Left hindlimb (tissue), 1 donor: ENCODE data around the gene DVL1.

Source experiments
- DNase-seq: peaks from one replicate; pipeline ENCODE4 v3.0.0-alpha.2; 2018

The DVL1 gene

DNA sequence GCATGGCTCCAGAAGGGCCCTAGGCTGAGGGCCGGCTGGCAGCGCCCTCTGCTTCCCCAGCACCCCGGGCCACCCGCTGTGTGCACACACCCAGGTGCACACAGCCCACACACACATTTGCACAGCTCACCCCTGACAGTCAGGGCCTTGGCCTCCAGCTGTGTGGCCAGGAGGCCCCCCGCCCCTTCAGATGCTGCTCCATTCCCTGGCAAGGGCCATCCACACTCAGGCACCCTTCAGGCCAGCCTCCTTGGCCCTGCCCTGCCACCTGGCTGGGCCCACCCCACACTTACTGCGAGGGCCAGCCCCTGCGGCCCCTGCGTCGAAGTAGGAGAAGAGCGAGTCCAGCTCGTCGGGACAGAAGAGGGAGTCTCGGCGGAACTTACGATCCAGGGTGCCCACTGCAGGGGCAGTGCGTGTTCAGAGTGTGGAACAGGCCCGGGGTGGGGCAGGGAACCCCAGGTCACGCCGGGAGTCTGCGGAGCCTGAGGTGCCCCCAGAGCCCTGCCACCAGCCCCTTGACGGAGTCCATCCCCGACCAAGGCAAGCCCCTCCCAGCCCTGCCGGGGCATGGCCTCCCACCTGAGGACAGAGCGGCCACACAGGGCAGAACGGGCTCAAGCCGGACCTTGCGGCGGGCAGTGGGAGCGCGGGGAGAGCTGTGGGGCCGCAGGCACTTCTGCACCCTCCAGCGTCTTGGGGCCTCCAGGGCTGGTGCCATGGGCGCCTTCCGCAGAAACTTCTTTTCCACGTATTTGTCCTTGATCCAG lies 53.9 kb downstream of the DVL1 start:
- DNase-seq, result no peak

DNA sequence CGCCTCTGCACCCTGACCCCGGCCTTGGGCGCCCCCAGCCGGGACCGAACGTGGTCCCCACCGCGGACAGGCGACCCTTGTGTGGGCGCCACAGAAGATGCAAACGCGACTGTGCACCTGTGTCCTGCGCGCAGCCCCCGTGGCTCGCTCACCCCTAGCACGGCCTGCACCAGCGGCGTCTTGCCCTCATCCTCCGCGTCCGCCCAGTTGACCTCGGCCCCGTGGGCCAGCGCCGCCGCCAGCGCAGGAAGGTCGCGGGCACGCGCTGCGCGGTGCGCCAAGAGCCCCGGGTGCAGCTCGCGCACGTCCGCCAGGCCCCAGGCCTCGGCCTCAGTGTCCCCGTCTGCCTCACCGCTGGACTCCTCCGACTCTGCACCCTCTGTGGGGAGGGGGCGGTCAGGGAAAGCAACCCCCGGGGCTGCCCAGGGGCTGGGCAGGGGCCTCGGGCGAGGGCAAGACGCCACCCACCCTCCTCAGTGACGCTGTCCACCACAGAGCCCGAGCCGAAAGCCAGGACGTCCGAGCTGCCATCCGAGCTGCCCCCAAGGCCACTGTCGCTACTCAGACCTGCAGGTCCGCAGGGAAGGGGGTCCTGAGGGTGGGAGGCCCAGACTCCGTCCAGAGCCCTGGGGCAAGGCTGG lies 54.8 kb downstream of the DVL1 start:
- no peak for DNase-seq

DNA sequence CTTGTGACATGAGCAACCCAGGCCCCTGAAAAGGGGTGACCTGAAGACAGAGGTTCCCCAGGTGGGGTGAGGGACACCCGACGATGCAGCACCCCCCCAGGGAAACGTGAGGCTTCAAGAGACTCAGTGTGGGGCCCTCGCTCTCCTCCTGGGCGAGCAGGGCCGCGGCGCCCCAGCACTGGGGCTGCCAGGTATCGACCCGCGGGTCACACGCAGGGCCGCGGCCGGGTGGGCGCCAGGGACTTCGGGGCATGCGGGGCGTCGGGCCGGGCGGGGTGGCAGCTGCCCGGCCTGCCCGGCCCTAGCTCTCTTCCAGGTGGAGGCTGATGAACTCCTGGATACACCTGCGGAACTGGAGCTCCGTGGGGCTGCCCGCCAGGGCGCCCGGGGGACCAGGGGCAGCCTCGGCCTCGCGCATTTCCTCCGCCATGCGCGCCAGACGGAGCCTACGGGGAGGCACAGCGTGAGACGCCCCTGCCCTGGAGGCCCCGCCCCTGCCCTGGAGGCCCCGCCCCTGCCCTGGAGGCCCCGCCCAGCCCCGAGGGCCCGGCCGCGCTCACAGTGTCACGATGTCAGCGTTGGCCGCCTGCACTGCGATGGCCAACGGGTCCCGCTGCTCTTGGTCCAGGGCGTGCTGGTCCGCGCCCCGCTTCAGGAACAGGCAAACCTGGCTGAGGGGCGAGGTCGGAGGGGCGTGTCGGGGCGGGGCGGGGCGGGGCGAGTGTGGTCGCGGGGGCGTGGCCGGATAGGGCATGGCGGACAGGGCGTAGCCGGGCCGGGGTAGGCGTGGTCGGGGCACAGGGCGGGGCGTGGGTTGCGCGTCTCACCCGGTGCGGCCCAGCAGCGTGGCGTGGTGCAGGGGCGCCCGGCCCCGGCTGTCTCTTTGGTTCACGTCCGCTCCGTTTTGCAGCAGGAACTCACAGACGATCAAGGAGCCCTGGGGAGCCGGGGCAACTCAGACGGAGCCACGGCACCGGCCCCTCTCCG lies 55.7 kb downstream of the DVL1 start:
- peak; percentile 56 for DNase-seq

DNA sequence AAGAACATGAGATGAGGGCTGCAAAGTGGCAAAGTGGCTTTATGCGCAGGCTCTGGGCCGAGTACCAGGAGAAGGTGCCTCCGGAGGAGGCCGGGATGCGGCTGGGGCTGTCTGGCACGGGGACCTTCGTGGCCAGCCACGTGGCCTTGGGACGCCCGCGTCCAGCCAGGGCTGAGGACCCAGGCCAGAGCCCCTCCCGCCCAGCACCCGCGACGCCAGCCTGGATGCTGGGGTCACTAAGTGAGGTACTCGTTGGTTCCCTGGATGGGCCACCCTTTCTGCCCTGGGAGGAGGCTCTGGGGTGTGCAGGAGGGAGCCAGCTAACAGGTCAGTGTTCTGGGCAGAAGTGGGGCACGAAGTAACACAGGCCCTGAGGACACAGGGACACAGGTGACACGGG lies 56.4 kb downstream of the DVL1 start:
- no peak for DNase-seq

DNA sequence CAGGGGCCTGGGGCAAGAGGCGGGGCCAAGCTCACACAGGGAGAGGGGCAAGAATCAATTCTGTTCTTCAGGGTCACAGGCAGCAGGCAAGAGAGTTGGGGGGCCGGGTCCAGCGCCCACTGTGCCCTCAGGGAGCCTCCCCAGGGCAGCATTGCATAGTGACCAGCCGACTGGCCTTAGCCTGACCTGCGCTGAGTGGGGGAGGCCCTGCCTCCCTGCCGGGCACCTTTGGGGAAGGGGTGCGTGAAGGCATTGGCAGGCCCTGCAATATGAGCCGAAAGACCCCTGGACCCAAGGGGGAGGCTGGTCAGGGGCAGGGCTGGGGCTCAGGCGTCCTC lies 56.8 kb downstream of the DVL1 start:
- peak; percentile 31 for DNase-seq

DNA sequence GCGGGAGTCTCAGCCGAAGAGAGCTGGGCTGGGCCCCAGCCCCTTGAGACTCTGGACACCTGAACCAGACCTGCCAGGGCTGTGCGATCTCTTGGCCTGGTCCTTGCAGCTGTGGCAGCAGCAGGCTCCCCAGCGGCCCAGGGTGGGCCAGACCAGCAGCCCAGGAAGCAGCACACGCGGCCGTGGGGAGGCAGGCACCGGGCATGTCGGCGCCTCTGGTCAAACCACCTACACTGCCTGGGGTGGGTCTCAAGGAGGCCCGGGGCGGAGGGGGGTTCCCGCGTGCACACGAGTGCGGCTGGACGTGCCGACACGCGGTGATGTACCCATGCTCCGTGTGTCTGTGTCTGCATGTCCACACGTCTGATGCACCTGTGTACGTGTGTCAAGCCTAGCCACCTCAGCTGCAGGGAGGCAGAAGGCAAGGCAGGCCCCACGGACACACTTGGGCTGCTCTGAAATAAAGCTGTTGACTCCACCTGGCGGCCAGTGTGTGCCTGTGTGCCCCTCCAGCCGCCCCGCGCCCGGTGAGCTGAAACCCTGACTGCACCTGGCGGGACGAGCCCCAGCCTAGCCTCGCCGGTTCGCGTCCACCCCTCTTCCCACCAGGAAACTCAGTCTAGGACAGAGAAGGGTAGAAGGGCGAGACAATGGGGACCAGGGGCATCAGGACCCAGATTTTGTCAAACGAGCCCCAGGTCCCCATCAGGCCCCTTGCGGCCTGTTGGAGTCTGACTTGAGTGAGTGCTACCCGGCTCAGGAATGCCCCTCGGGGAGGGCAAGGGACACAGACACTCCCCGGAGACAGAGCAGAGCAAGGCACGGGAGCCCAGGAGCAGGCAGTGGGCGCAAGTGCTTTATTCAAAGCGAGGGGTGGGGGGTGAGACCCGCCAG lies 57.4 kb downstream of the DVL1 start:
- DNase-seq, result peak; percentile 71

DNA sequence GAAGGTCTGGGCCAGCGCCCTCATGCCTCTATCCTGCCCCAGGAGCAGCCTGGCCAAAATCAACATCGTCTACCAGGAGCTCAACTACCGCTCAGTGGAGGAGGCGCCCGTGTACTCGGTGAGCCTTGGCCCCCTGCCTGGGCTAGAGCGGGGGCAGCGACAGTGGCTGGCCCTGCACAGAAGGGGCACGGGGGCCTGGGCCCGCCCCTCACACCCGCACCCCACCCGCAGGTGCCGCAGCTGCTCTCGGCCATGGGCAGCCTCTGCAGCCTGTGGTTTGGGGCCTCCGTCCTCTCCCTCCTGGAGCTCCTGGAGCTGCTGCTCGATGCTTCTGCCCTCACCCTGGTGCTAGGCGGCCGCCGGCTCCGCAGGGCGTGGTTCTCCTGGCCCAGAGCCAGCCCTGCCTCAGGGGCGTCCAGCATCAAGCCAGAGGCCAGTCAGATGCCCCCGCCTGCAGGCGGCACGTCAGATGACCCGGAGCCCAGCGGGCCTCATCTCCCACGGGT lies 58.1 kb downstream of the DVL1 start:
- DNase-seq, result no peak

DNA sequence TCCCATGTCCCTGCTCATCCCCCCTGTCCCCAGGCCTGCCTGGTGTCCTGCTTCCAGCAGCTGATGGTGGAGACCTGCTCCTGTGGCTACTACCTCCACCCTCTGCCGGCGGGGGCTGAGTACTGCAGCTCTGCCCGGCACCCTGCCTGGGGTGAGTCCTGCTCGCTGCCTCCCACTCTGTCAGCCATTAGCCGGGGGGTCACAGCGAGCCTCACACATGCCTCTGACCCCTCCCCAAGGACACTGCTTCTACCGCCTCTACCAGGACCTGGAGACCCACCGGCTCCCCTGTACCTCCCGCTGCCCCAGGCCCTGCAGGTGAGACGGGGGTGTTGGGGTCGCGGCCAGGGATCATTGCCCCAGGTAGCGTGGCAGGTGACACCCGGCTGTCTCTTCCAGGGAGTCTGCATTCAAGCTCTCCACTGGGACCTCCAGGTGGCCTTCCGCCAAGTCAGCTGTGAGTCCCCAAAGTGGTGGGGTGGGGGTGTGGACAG lies 58.9 kb downstream of the DVL1 start:
- no peak for DNase-seq

DNA sequence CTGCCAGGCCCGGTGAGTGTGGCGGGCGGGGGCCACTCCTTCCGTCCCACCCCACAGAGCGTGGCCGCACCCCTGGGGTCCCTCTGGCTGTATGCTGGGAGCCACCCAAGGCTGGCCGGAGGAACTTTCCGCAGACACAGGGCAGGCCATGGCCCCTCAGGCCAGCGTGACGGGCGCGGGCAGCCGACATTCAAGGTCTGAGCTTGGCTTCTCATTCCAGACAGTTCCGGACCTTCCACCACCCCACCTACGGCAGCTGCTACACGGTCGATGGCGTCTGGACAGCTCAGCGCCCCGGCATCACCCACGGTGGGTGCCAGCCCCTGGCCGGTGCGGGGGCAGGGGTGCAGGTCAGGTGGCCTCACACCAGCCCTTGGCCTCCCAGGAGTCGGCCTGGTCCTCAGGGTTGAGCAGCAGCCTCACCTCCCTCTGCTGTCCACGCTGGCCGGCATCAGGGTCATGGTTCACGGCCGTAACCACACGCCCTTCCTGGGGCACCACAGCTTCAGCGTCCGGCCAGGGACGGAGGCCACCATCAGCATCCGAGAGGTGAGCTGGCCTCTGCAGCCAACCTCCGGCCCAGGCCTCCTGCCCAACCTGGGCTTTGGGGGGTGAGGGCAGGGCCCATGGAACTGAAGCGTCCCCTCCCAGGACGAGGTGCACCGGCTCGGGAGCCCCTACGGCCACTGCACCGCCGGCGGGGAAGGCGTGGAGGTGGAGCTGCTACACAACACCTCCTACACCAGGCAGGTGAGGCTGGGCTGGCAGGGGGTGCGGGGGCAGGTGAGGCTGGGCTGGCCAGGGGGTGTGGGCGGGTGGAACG lies 61.7 kb downstream of the DVL1 start:
- peak; percentile 39 for DNase-seq

DNA sequence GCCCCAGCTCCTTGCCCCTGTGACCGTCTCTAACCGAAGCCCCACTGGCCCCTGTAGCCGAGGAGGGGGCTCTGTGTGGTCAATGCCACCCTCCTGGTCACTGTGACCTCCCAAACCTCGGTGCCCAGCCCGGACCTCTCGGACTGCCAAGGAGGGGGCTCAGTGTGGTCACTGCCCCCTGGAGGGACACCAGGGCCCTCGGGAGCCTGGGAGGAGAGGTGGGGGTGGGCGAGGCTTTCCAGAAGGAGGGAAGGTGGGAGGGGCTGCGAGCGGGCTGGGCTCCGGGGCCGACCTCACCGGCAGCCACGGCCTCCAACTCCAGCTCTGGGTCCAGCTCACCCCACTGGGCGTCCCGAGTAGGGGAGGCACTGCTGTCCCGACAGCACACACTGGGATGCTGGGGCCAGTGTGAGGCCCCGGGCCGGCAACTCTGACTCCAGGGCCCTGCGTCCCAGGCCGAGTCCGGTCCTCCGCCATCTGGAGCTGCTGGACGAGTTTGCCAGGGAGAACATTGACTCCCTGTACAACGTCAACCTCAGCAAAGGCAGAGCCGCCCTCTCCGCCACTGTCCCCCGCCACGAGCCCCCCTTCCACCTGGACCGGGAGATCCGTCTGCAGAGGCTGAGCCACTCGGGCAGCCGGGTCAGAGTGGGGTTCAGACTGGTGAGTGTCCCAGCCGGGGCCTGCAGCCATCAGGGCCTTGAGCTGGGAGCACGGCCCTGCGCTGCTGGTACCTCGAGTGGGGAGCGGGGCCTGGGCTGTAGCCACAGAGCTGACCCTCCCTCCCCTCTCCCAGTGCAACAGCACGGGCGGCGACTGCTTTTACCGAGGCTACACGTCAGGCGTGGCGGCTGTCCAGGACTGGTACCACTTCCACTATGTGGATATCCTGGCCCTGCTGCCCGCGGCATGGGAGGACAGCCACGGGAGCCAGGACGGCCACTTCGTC lies 62.6 kb downstream of the DVL1 start:
- DNase-seq, result no peak

DNA sequence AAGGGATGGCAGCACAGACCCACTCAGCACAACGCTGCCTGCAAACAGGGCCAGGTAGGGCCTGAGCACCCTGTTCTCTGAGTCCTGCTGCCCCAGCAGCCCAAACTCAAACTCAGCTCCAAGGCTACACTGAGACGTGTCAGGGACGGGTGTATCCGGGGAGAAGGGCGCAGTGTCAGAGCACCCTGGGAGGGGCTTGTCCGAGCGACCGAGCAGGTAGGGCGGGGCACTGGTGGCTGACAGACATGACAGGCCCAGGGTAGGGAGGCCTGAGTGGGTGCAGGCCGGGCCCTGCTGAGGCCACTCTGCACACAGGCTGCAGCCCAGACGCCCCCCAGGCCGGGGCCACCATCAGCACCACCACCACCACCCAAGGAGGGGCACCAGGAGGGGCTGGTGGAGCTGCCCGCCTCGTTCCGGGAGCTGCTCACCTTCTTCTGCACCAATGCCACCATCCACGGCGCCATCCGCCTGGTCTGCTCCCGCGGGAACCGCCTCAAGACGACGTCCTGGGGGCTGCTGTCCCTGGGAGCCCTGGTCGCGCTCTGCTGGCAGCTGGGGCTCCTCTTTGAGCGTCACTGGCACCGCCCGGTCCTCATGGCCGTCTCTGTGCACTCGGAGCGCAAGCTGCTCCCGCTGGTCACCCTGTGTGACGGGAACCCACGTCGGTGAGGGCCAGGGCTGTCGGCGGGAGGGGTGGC lies 63.5 kb downstream of the DVL1 start:
- DNase-seq, result no peak
